Astrocyte of the cerebellum (primary cell): Measurements from ENCODE around the gene RBM39.

Experiments used
- DNase-seq: peaks from one replicate; pipeline ENCODE4 v3.0.0-alpha.2; 2011; ENCODE audit warnings: low read depth
- H3K4me3 ChIP-seq: 2 replicates; pipeline ENCODE4 v1.5.1; 2011; ENCODE audit warnings: mild to moderate bottlenecking, low read depth, low read length, moderate library complexity
- in situ Hi-C: cut with HindIII; loops from 2 replicates; pipeline ENCODE4 v1.10.0; 2017; ENCODE audit warnings: low sequenced_read_pairs
- TF ChIP-seq, protein P1 (sequence below): IDR thresholded peaks from 2 replicates; pipeline ENCODE4 v1.5.1; 2012; ENCODE audit warnings: low read length, low read depth, moderate library complexity, mild to moderate bottlenecking; ENCODE audit errors: missing control alignments

The RBM39 gene

DNA sequence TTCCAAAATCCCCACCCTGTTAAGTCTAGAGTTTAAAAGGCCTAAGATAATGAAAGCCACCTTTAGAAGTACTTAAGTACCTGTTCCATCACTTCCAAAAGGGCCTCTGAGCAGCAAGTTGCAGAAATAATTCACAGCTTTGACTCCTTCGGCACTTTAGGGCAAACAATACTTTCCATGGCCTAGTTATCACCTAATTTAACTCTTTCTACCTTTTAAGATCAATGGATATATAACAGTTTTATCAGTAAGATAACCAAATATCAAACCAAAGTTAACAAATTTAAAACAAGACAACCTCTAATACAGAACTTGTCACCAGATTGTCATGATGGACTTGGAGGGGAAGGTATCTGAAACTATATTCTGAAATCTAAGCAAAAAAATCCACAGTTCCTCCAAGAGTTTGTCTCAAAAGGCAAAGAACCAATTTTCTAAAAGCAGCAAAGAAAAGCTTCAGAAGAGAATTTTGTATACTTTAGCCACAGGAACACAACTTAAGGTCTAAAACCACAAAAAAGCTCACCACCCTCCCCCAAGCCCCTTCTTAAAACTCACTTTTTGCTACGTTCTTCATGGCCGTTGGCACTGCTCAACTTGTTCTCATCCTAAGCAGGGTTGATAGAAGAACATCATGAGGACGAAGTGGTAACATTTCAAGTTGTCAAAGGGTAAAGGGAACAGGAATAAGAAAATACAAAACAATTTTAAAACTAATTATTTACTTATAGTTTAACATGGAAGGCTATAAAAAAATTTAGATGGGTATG is 3.5 kb downstream of the RBM39 start:
- TF ChIP-seq, protein P1, sequence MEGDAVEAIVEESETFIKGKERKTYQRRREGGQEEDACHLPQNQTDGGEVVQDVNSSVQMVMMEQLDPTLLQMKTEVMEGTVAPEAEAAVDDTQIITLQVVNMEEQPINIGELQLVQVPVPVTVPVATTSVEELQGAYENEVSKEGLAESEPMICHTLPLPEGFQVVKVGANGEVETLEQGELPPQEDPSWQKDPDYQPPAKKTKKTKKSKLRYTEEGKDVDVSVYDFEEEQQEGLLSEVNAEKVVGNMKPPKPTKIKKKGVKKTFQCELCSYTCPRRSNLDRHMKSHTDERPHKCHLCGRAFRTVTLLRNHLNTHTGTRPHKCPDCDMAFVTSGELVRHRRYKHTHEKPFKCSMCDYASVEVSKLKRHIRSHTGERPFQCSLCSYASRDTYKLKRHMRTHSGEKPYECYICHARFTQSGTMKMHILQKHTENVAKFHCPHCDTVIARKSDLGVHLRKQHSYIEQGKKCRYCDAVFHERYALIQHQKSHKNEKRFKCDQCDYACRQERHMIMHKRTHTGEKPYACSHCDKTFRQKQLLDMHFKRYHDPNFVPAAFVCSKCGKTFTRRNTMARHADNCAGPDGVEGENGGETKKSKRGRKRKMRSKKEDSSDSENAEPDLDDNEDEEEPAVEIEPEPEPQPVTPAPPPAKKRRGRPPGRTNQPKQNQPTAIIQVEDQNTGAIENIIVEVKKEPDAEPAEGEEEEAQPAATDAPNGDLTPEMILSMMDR: no peak
- no peak for DNase-seq
- in situ Hi-C loops: loop anchor here (10.0 kb wide), 1 partner anchor 264 kb away; no protein-coding TSS in a partner anchor
- H3K4me3 ChIP-seq: no peak overlapping the region

DNA sequence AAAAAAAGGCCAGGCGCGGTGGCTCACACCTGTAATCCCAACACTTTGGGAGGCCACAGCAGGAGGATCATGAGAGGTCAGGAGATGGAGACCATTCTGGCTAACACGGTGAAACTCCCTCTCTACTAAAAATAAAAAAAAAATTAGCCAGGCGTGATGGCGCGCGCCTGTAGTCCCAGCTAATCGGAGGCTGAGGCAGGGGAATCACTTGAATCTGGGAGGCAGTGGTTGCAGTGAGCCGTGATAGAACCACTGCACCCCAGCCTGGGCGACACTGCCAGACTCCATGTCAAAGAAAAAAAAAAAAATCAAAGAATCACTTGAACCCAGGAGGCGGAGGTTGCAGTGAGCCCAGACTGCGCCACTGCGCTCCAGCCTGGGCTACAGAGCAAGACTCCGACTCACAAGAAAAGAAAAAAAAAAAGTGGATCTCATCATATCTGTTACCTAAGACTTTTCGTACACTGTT is 4.2 kb downstream of the RBM39 start:
- in situ Hi-C loops: loop anchor here (10.0 kb wide), 1 partner anchor 263 kb away; no protein-coding TSS in a partner anchor
- H3K4me3 ChIP-seq: no peak overlapping the region
- DNase-seq: no peak
- TF ChIP-seq, protein P1: no peak

DNA sequence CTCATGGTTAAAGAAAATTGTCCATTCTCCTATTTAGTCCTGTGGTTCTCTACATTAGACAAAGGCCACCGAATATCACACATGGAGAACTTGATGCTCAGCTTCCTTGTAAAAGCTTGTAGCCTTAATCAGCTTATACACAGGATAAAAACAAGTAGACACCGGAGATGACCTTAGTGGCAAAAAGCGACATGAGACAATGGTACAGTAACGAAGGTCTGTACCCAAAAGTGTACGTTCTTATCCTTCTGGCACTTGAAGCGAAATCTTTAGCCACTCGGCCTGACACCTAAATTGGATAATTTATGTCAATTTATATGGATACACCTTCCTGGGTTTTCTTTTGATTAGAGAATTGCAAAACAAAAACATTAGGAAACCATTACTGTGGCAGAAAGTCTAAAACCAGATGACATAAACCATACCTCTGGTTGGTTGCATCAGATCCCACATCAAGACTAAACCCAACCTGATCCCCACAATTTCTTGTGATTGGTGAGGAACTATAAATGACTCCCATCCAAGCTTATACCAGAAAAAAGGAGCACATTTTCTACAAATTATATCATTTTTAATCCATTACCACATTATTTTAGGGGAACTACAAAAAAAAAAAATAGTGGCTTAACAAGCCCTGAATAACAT is 6.1 kb downstream of the RBM39 start:
- no peak overlapping the region for H3K4me3 ChIP-seq
- no peak for DNase-seq
- TF ChIP-seq, protein P1: no peak
- in situ Hi-C loops: loop anchor here (10.0 kb wide), 1 partner anchor 261 kb away; no protein-coding TSS in a partner anchor

DNA sequence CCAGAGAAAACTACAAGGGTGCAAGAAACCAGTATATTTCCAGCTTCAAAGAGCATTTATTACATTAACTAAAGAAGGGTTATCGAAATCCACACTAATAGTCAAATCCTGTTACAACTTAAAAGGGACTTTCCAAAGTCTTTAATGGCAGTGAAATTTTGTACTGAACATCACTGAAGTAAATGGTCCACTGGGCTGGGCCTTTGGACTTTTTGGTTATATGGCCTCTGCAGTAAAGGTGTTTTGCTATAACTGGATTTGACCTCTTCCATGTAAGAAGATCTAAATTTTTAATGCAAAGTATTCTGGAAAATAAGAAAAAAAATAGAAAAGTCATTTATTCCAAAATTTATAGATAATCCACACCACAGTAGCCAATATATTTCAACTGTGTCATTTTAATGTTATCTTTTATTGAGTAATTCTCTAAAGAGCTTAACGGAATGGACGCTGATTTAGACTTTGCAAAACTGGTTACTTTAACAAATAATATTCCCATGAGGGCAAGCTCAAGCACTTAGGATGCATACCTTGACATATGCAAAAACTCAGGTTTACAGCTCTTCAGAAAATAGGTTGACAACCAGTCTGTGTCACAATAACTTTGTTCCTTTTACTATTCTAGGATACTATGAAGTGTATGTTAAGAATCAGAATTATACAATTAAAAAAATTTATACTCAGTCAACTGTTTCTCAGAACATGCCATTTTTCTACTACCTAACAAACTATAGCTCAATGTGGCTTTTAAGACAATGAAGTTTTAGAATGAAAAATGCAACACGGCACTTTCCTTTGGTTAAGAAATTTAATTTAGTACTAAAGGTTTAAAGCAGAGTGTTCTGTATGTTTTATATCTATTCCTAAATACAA is 7.0 kb downstream of the RBM39 start:
- in situ Hi-C loops: loop anchor here (10.0 kb wide), 1 partner anchor 260 kb away; no protein-coding TSS in a partner anchor
- DNase-seq: no peak
- no peak overlapping the region for H3K4me3 ChIP-seq

DNA sequence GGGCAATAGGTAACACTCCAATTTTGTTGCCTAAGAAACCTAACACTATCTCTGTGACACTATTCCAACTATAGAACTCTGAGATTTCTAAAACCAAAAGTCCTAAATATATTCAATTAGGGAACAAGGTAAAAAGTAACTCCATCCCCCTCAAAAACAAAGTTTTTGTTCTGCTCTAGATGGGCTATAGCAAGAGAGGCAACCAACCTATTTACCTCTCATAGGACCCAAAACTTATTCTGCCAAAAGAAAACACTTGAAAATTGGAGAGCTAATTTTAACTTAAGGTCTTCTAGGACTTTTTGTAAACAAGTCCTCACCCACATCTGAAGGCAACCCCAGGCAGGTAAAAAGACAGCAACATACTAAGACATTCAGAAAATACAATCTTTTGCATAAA is 7.7 kb downstream of the RBM39 start:
- DNase-seq: no peak
- in situ Hi-C loops: loop anchor here (10.0 kb wide), 1 partner anchor 260 kb away; no protein-coding TSS in a partner anchor
- TF ChIP-seq, protein P1: no peak

More for the DNA sequence above, 7.0 kb downstream of the RBM39 start:
- TF ChIP-seq, protein P1: no peak

DNA sequence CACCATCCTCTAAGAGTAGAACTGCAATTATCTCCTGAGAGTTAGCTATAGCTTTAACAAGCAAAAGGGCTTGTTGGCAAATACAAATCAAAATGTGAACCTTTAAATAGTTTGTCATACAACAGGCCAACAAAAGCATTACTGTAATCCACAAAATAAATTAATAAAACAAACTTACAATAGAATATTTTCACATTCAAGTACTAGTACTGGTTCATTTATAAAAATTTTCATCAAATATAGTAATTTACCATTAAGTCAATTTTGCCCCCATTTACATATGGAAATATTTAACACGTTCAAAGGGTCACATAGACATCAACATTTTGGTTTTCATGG is 9.4 kb downstream of the RBM39 start:
- no peak overlapping the region for H3K4me3 ChIP-seq
- in situ Hi-C loops: loop anchor here (10.0 kb wide), 1 partner anchor 258 kb away; no protein-coding TSS in a partner anchor
- TF ChIP-seq, protein P1: no peak
- DNase-seq: no peak

More for the DNA sequence above, 7.7 kb downstream of the RBM39 start:
- no peak overlapping the region for H3K4me3 ChIP-seq
